BE2C (cell line): Measurements from ENCODE around the gene ZNF683.

Experiments
- DNase-seq: peaks from one replicate; pipeline ENCODE4 v3.0.0-alpha.2; 2020
- H3K27me3 ChIP-seq: fragments of 250-450 bp; sonication (Bioruptor Pico); 2 replicates; pipeline ENCODE4 v1.5.1; 2020; ENCODE audit warnings: mild to moderate bottlenecking
- H3K36me3 ChIP-seq: fragments of 250-450 bp; sonication (Bioruptor Pico); 2 replicates; pipeline ENCODE4 v1.5.1; 2020; ENCODE audit warnings: mild to moderate bottlenecking
- H3K4me1 ChIP-seq: fragments of 250-450 bp; sonication (Bioruptor Pico); 2 replicates; pipeline ENCODE4 v1.5.1; 2020
- H3K4me3 ChIP-seq: 2 replicates; pipeline ENCODE4 v1.5.1; 2011; ENCODE audit warnings: low read depth, low read length
- H3K9me3 ChIP-seq: fragments of 250-450 bp; sonication (Bioruptor Pico); 2 replicates; pipeline ENCODE4 v1.5.1; 2020
- TF ChIP-seq, protein P1 (sequence below): IDR thresholded peaks from 2 replicates; pipeline ENCODE4 v1.5.1; 2012; ENCODE audit warnings: mild to moderate bottlenecking, low read depth, low read length

Gene ZNF683

DNA sequence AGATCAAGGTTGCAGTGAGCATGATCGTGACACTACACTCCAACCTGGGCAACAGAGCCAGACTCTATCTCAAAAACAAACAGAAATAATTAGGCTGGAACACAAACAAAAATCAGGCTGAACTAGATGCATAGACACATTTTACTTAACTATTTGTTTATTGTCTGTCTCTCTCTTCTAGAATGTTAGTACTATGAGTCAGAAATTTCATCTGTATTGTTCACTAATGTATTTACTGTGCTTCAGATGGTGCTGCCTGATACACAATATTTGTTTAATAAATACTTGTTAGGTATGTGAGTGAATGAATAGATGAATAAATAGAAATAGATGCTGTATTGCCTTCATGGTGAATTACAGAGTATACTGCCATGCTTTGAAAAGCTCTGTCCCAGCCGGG, 32.1 kb upstream of the ZNF683 start:
- Histone ChIP-seq H3K4me3 (no peak overlapping the region), H3K27me3 (no peaks in the 10 kb centered on the region), H3K36me3 (no peaks in the 10 kb centered on the region), H3K9me3 (no peaks in the 10 kb centered on the region), H3K4me1 (no peaks in the 10 kb centered on the region)
- no peak for DNase-seq
- TF ChIP-seq, protein P1, sequence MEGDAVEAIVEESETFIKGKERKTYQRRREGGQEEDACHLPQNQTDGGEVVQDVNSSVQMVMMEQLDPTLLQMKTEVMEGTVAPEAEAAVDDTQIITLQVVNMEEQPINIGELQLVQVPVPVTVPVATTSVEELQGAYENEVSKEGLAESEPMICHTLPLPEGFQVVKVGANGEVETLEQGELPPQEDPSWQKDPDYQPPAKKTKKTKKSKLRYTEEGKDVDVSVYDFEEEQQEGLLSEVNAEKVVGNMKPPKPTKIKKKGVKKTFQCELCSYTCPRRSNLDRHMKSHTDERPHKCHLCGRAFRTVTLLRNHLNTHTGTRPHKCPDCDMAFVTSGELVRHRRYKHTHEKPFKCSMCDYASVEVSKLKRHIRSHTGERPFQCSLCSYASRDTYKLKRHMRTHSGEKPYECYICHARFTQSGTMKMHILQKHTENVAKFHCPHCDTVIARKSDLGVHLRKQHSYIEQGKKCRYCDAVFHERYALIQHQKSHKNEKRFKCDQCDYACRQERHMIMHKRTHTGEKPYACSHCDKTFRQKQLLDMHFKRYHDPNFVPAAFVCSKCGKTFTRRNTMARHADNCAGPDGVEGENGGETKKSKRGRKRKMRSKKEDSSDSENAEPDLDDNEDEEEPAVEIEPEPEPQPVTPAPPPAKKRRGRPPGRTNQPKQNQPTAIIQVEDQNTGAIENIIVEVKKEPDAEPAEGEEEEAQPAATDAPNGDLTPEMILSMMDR = no peak

DNA sequence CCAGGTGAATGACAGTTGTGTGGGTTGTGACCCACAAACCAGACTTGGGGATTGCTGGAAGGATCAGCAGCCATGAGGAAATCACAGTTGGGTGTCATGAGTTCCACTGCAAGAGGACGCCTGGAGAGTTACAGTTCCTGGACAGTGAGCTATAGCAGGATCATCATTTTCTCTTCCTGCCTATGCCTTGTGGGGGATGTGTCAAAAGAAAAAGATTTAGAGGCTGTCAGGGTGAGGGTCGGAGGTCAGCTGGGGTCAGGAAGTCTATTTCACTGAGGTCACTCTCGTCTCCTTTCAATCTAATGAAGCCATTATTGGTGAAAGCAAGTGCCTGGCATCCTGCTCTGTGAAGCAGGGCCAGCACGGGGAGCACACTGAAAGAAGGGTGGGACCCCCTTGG, 31.1 kb upstream of the ZNF683 start:
- H3K4me3 ChIP-seq = no peak overlapping the region
- no peaks in the 10 kb centered on the region for H3K36me3 ChIP-seq
- DNase-seq = no peak
- H3K9me3 ChIP-seq = no peaks in the 10 kb centered on the region
- TF ChIP-seq, protein P1 = no peak
- no peaks in the 10 kb centered on the region for H3K27me3 ChIP-seq
- no peaks in the 10 kb centered on the region for H3K4me1 ChIP-seq

DNA sequence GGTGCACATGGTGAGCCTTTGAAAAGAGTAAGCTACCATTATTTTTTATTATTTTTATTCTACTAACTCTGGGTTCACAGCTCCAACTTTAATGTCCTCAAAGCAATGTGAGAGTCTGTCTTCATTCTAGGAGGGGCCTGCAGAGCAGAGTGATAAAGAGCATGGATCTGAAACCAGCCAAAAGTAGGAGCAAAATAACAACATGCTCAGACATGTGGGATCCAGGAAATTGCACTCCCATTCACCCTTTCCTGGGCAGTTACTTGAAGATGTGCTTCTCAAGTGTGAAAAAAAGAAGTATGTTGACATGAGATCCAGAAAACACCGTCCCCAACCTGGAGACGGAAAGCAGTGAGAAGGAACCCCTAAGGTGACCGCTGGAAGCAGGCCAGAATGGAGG, 29.3 kb upstream of the ZNF683 start:
- TF ChIP-seq, protein P1 = no peak
- H3K9me3 ChIP-seq = no peaks in the 10 kb centered on the region
- H3K4me3 ChIP-seq = no peak overlapping the region
- no peaks in the 10 kb centered on the region for H3K4me1 ChIP-seq
- no peaks in the 10 kb centered on the region for H3K36me3 ChIP-seq
- DNase-seq = no peak
- H3K27me3 ChIP-seq = no peaks in the 10 kb centered on the region

DNA sequence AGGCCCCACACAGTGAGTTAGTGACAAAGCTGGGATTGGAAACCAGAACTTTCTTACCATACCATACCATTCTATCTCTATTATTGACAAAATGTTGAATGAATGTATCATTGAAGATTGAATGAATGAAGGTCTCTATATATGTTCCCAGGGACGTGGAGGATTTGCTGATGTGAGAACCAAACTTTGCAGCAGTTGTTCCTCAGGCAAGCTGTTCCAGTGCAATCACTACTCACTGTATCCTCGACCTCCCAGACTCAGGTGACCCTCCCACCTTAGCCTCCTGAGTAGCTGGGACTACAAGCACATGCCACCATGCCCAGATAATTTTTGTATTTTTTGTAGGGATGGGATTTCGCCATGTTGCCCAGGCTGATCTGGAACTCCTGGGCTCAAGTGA, 26.5 kb upstream of the ZNF683 start:
- Histone ChIP-seq H3K27me3 (no peaks in the 10 kb centered on the region), H3K36me3 (no peaks in the 10 kb centered on the region), H3K9me3 (no peaks in the 10 kb centered on the region), H3K4me3 (no peak overlapping the region), H3K4me1 (no peaks in the 10 kb centered on the region)
- TF ChIP-seq, protein P1 = no peak
- DNase-seq = no peak

DNA sequence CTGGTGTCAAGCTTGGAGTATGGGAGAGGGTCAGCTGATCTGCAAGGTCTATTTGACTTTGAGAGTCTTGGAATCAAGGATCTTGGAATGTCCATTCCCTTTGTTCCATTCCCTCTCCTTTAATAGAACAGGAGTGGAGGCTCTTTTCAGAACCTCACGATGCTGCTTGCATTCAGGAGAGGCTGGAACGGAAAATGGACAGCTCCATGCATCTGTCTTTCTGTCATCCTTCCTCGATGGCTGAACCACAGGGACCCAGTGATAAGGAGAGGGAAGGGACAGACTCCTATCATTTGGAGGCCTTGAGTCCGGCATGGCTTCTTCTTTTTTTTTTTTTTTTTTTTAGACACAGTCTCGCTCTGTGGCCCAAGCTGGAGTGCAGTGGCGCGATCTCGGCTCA, 23.2 kb upstream of the ZNF683 start:
- no peaks in the 10 kb centered on the region for H3K36me3 ChIP-seq
- no peak overlapping the region for H3K4me3 ChIP-seq
- H3K27me3 ChIP-seq = no peaks in the 10 kb centered on the region
- H3K9me3 ChIP-seq = no peaks in the 10 kb centered on the region
- no peaks in the 10 kb centered on the region for H3K4me1 ChIP-seq
- TF ChIP-seq, protein P1 = no peak
- DNase-seq = no peak

DNA sequence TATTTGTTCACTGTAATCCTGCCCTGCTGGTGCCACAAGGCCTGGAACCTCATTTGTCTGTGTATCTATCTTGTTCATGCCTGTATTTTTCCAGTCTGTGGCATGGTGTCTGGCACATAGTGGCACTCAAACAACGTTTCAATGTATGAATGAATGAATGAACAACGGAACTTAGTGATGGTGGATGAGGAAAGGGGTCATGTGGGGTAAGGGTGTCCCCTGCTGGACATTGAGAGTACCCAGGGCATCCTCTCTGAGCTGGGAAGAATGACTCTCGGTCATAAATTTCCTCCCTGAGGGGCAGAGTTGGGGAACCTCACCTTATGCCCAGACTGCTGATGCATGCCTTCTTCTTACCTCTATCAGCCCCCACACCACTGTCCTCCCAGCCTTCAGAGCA, 18.9 kb upstream of the ZNF683 start:
- no peak for DNase-seq
- H3K27me3 ChIP-seq = no peaks in the 10 kb centered on the region
- no peaks in the 10 kb centered on the region for H3K36me3 ChIP-seq
- TF ChIP-seq, protein P1 = peak; percentile 53
- no peak overlapping the region for H3K4me3 ChIP-seq
- no peaks in the 10 kb centered on the region for H3K9me3 ChIP-seq
- no peaks in the 10 kb centered on the region for H3K4me1 ChIP-seq
